HG03469 (cell line): Measurements from ENCODE around the gene PXMP2.

Experiments used
- ATAC-seq: cut with Tn5 transposase; IDR thresholded peaks from one replicate; pipeline ENCODE4 v1.9.1; 2021; ENCODE audit warnings: mild to moderate bottlenecking, moderate library complexity, moderate number of reproducible peaks; ENCODE audit not compliant: unreplicated experiment

PXMP2 gene

GRCh38 chr12:132660052-132660451, 27.3 kb upstream of the PXMP2 start:
- ATAC-seq = no peak

DNA sequence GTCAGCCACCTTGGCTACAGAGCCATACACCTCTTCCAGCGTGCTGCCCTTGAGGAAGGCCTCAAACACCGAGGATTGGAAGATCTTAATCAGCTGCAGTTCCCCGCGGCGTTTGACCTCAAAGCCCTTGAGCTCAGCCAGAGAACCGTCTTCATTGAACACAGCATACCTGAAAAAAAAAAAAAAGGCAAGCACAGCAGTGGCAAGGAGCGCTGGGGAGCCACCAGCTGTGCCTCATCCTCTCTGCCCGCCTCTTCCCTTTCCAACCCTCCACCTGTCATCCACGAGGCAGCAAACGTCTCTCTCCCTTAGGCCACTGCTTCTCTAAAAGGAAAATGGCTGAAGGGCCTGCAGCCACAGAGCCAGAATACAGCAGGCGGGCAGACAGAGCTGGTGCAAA, 26.4 kb upstream of the PXMP2 start:
- no peak for ATAC-seq

DNA sequence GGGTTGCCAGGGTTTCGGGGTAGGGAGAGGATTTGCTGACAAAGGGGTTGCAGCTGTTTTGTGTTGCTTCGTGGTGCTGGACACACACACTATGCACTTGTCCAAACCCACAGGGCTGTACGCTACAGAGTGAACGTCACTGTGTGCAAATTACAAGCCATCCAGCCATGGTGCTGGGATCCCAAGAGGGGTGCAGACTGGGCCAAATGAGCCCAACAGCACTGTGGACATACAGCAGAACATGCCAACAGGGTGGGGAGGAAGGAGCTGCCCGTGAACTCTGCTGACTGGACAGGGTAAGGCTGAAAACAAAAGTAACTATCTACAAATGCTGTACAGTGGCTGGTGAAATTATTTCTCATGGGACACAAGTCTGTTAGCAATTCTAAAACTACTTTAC, 25.4 kb upstream of the PXMP2 start:
- no peak for ATAC-seq

GRCh38 chr12:132662901-132663755, 24.3 kb upstream of the PXMP2 start:
- no peak for ATAC-seq

- no peak for ATAC-seq
These were observed 22.9 kb upstream of the PXMP2 start for GRCh38 chr12:132664206-132665148.

GRCh38 chr12:132665149-132665491, 22.3 kb upstream of the PXMP2 start:
- ATAC-seq = no peak

GRCh38 chr12:132665794-132666193, 21.6 kb upstream of the PXMP2 start:
- ATAC-seq = no peak

- no peak for ATAC-seq
These were observed 18.9 kb upstream of the PXMP2 start for GRCh38 chr12:132668191-132669088.

- ATAC-seq = no peak
These were observed 18.1 kb upstream of the PXMP2 start for GRCh38 chr12:132669166-132669879.

DNA sequence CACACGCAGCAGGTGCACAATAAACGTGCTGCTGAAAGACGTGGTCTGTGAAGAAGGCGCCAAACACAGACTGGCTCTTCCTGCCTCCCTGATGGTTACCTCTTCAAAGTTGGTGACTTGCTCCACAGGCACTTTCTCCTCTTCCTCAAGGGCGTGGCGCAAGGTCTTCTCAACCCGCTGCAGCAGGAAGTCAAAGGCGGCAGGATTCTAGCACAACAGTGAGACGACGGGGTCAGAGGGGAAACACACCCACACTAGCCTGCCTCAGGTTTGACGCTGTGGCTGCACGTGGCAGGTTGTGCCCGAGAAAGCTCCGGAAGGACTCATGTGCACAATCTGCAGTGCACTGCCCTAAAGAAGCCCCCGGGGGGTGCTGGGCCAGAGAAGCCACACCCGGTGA, 15.3 kb upstream of the PXMP2 start:
- no peak for ATAC-seq

- ATAC-seq = no peak
These were observed 14.7 kb upstream of the PXMP2 start for GRCh38 chr12:132672678-132673077.

- no peak for ATAC-seq
These were observed 13.9 kb upstream of the PXMP2 start for GRCh38 chr12:132673288-132674179.

DNA sequence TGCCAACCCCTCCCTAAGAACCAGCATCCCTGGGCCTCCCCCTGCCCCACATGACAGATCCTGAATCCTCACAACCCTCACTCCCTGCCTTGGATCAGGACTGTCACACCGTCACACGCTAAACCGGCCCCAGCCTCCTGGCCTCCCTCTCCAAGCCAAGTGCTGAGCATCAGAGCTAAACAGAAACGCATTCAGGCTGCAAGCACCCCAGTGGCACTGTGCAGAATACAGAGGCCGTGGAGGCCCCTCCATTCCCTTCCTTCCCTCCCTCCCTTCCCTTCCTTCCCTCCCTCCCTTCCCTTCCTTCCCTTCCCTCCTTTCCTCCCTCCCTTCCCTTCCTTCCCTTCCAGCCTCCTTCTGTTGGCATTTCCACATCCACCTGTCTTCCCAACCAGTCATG, 12.8 kb upstream of the PXMP2 start:
- ATAC-seq = no peak

DNA sequence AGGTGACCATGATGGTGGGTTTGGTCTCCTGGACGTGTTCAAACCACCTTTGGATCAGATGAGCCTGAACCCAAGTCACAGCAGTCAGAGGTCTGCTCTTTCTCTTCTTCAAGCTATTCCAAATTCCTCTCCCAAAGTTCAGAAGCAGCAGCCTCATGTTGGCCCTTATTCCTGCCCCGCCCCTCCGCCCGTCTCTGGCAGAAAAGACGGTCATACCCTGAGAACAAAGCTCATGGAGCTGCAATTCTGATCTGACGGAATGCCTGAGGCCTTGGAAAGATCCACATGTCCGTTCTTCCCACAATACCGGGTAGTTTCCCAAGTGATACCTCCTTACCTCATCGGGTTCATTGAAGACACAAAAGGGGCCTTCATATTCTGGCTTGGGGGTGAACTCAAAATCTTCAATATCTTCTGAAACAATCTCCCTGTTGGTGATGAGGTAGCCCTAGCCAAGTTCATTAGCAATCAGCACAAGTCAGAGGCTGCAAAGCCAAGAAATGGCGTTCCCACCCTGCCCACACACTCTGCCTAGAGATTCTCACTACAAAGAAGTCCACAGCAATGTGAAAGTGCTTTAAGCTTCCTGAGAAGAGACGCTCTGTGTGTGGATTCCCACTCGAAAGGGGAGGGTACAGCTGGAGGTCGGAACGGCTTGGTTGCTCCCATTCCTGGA, 11.5 kb upstream of the PXMP2 start:
- ATAC-seq = no peak

DNA sequence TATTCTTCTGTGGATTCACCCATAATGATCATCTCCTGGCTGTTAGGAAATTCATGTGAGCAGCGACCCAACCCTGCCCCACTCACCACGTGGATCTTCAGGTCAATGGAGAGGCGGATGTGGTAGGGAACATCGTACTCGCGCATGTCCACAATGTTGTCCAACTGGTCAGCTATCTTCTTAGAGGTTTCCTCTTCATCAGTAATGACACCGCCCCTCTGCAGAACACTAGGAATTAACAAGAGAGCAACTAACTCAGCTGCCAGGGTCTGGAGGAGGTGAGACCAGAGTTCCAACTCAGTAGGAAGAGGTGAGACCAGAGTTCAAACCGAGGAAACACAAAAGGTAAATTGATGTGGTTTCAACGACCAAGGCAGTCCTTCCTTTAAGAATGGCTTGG, 9.9 kb upstream of the PXMP2 start:
- ATAC-seq = no peak

DNA sequence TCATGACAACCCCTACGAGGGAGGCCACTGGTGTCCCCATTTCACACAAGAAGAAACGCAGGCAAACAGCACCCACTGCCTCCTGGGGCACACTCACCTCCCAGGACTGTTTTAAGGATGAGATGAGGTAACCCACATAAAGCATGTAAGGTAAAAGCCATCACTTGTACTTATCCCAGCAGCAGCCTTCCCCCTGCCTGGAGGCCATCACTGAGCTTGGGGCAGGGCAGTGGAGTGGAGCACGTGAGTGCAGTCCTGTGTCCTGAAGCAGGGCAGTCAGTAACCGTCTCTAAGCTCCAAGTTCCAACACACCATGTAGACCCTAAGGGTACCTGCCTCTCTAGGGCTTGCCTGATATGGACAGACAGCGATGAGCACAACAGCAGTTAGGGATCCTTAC, 2.0 kb upstream of the PXMP2 start:
- ATAC-seq = no peak

GRCh38 chr12:132686825-132687210, 569 bp upstream of the PXMP2 start:
- no peak for ATAC-seq

DNA sequence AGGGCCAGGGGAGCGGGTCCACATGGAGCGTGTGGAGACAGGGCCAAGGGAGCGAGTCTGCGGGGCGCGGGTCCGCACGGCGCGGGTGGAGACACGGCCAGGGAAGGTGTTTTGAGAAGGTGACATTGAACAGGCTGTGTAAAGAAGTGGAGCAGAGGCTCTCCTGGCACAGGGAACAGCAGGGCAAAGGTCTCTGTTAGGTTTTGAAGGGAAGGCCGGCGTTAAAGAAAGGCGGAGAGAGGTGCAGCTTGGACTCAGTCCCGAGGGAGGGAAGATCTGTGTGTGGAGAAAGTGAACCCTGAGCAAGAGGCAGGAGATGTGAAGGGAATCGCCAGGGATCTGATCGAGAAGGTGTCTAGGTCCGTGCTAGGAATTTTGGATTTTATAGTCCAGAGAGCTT, 1.8 kb downstream of the PXMP2 start:
- no peak for ATAC-seq

DNA sequence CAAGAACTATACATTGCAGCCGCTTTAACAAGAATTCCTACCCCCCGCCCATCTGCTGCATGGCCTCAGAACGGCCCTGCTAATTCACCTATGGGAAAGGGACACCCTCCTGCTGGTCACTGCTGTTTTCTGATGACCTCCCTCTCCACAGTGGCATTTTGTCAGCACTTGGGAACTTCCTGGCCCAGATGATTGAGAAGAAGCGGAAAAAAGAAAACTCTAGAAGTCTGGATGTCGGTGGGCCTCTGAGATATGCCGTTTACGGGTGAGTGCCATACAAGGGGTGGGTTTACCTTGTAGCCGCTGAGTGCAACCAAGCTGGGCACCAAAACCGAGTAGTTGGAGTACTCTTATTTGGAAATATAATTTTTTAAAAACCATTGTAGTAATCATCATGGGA, 2.7 kb downstream of the PXMP2 start:
- no peak for ATAC-seq
